Right lobe of liver (tissue), 6 donors: ENCODE results near the gene FAM135A. TPM values are rescaled to one million over a fixed set of nuclear protein-coding genes. Genes with fewer than 3 reads are reported as not detected.
A peak's percentile ranks its signal among the peaks of the same experiment; 100 is the strongest.

Experiments
- ATAC-seq, 4 donors: fragments of 200-7000 bp; cut with Tn5 transposase; one replicate each; pipeline ENCODE4 v1.9.1; 2020; ENCODE audit warnings: mild to moderate bottlenecking in 4 of 4, moderate library complexity in 4 of 4
- DNase-seq, 3 donors: peaks; one replicate each; pipeline ENCODE4 v3.0.0-alpha.2; 2020
- H3K27ac ChIP-seq, 3 donors: fragments of 200-600 bp; one replicate each; pipeline ENCODE4 v1.8.0; 2022
- H3K27me3 ChIP-seq, 2 donors: fragments of 200-600 bp; one replicate each; pipeline ENCODE4 v1.8.0; 2022
- H3K36me3 ChIP-seq, 4 donors: fragments of 200-600 bp; sonication (generic) in 1 of 4; one replicate each; pipeline versions ENCODE4 v1.5.1 to v1.8.0; 2017 to 2022; ENCODE audit warnings: control low read depth in 1 of 4
- H3K4me1 ChIP-seq, 4 donors: fragments of 200-600 bp; sonication (generic) in 1 of 4; one replicate each; pipeline versions ENCODE4 v1.5.1 to v1.8.0; 2017 to 2022; ENCODE audit warnings: control low read depth in 1 of 4
- H3K4me3 ChIP-seq, 3 donors: fragments of 200-600 bp; one replicate each; pipeline ENCODE4 v1.8.0; 2022
- H3K9me3 ChIP-seq, 4 donors: fragments of 200-600 bp; sonication (generic) in 1 of 4; one replicate each; pipeline versions ENCODE4 v1.5.1 to v1.8.0; 2017 to 2022; ENCODE audit warnings: control low read depth in 1 of 4
- CTCF ChIP-seq, 4 donors: fragments of 200-600 bp in 3 of 4; fragments of 450-650 bp in 1 of 4; IDR thresholded peaks; one replicate each; pipeline versions ENCODE4 v1.5.1 to v1.8.0; 2016 to 2022; ENCODE audit warnings: antibody characterized with exemption in 4 of 4, mild to moderate bottlenecking in 2 of 4
- POLR2A ChIP-seq: fragments of 450-650 bp; IDR thresholded peaks from one replicate; pipeline ENCODE4 v1.6.1; 2017; ENCODE audit warnings: antibody characterized with exemption, mild to moderate bottlenecking
- WGBS: methylation state at CpG from one replicate; pipeline ENCODE4 v1.1.6; 2018; ENCODE audit warnings: low coverage, low lambda C conversion rate; ENCODE audit not compliant: insufficient coverage; ENCODE audit errors: missing lambda C conversion rate; 5-methylcytosine and 5-hydroxymethylcytosine counted together
- intact Hi-C, 2 donors: fragments of 100-400 bp; cut with DNase I; formaldehyde crosslinking; loops; one replicate each; pipeline versions ENCODE4 v1.11.2 to v1.14.1; 2022
- long read RNA-seq: library from polyadenylated mRNA; unstranded; transcript quantifications from one replicate; pipeline ENCODE4 v2.0.0, GENCODE V29; 2019
- total RNA-seq, 6 experiments: library from RNA; depleted of rRNA in 2 of 6; stranded (reverse); fragments of >200 nt in 2 of 6; fragmentation: NEBNext Ultra II Directional in 3 of 6; extraction: Animal tissue kit (Norgen Biotek cat#: 25700) in 3 of 6; gene quantifications; one replicate each; pipeline versions ENCODE4 v1.1.0 to v1.2.4, GENCODE V29; 2016 to 2023
- donor health status: DM: no; HTN: yes; CAD: no.
- donor health status: DM: no; HTN: no; CAD: no.
- donor health status: DM: no; HTN: no; CAD: no.
- donor health status: DM: no; HTN: yes; CAD: no.
- donor health status: DM: no; HTN: yes; CAD: no.

The FAM135A gene
- total RNA-seq = 10 to 100 TPM in 2 of 6 experiments, 1 to 10 TPM in 4; 3.9 to 17.0 (median 8.0) TPM
- long read RNA-seq = 0 reads

GRCh38 chr6:70413114-70413991 lies at the start of gene FAM135A:
TSS of gene FAM135A (plus strand) at chr6:70413508. CDS start at chr6:70428343, 14,835 bp downstream.
- peak; percentile 99 to 100 (median 100) for ATAC-seq
- peak; percentile 99 to 100 (median 100) for DNase-seq
- H3K27me3 ChIP-seq = no peaks in the 10 kb centered on the region
- intact Hi-C loops = no loop called here
- no peak for TF ChIP-seq CTCF (IDR thresholded peaks at IDR 0.05)
- peak; percentile 60 for TF ChIP-seq POLR2A
- H3K4me3 ChIP-seq = peak within 1 kb of the TSS; percentile 89 to 93 (median 91)
- peak within 1 kb of the TSS; percentile 57 to 74 (median 61) for H3K27ac ChIP-seq
- H3K36me3 ChIP-seq = no peaks in the 10 kb centered on the region
- WGBS = 0% methylated on average over 32 of the region's 89 CpGs
- peaks cover 0 to 11% (median 2%) of the 10 kb centered on the region in 4 donors for H3K4me1 ChIP-seq
- H3K9me3 ChIP-seq = no peaks in the 10 kb centered on the region

GRCh38 chr6:70363741-70364493 lies 49.4 kb upstream of the FAM135A start:
- Histone ChIP-seq H3K27me3 (no peaks in the 10 kb centered on the region), H3K9me3 (no peaks in the 10 kb centered on the region), H3K36me3 (no peaks in the 10 kb centered on the region), H3K27ac (no peak overlapping the region), H3K4me1 (no peaks in the 10 kb centered on the region), H3K4me3 (no peak overlapping the region)
- intact Hi-C loops = no loop called here
- WGBS = 40% methylated on average over 5 of the region's 11 CpGs
- ATAC-seq = no peak
- TF ChIP-seq CTCF (IDR thresholded peaks at IDR 0.05) (no peak), POLR2A (no peak)
- no peak for DNase-seq

- TF ChIP-seq POLR2A = no peak
- peak; percentile 81 to 92 (median 90) for TF ChIP-seq CTCF (IDR thresholded peaks at IDR 0.05)
- peak; percentile 63 to 67 (median 66) for DNase-seq
- 13% methylated on average over 5 of the region's 5 CpGs for WGBS
- intact Hi-C loops = no loop called here
- no peak overlapping the region for H3K27ac ChIP-seq
- H3K4me1 ChIP-seq = no peaks in the 10 kb centered on the region
- H3K9me3 ChIP-seq = no peaks in the 10 kb centered on the region
- no peaks in the 10 kb centered on the region for H3K27me3 ChIP-seq
- H3K36me3 ChIP-seq = no peaks in the 10 kb centered on the region
- no peak overlapping the region for H3K4me3 ChIP-seq
- ATAC-seq = peak; percentile 95 to 99 (median 98)
Measured at GRCh38 chr6:70369332-70369950, 43.9 kb upstream of the FAM135A start.

- intact Hi-C loops = no loop called here
- WGBS = 67% methylated on average over 4 of the region's 4 CpGs
- ATAC-seq = no peak
Measured at GRCh38 chr6:70370496-70370895, 42.8 kb upstream of the FAM135A start.

More at GRCh38 chr6:70370496-70370895, 42.8 kb upstream of the FAM135A start:
- H3K4me1 ChIP-seq = no peaks in the 10 kb centered on the region
- no peaks in the 10 kb centered on the region for H3K9me3 ChIP-seq
- H3K4me3 ChIP-seq = no peak overlapping the region
- no peaks in the 10 kb centered on the region for H3K27me3 ChIP-seq
- H3K36me3 ChIP-seq = no peaks in the 10 kb centered on the region
- DNase-seq = no peak
- TF ChIP-seq CTCF (IDR thresholded peaks at IDR 0.05) (no peak), POLR2A (no peak)
- H3K27ac ChIP-seq = no peak overlapping the region
